Panc1 (cell line): ENCODE results near the gene PTX4.

ENCODE experiments used
- SIN3A ChIP-seq: IDR thresholded peaks from 2 replicates; pipeline ENCODE4 v1.6.1; 2012; ENCODE audit warnings: low read depth, mild to moderate bottlenecking, low read length, moderate library complexity, borderline replicate concordance; ENCODE audit not compliant: insufficient read depth
- TF ChIP-seq, protein P1 (sequence below): fragments of 450-650 bp; IDR thresholded peaks from 2 replicates; pipeline ENCODE4 v1.5.1; 2017; ENCODE audit warnings: mild to moderate bottlenecking

DNA sequence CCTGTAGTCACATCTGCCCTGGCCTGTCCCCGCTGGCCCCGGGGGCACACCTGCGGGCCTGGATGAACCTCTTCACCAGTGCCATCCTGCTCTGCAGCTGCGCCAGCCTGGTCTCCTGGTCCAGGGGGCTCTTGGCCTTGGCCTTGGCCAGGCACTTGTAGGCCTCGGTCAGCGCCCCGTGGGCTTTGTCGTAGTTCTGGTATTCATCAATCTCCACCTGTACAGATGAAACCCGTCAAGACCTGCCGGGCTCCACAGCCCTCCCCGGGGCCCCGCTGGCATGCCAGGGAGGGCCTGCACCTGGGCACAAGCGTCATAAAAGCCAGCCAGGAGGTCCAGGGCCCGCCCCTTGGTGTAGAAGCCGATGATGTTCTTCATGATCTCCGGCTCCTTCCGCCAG is 31.1 kb upstream of the PTX4 start:
- TF ChIP-seq, protein P1, sequence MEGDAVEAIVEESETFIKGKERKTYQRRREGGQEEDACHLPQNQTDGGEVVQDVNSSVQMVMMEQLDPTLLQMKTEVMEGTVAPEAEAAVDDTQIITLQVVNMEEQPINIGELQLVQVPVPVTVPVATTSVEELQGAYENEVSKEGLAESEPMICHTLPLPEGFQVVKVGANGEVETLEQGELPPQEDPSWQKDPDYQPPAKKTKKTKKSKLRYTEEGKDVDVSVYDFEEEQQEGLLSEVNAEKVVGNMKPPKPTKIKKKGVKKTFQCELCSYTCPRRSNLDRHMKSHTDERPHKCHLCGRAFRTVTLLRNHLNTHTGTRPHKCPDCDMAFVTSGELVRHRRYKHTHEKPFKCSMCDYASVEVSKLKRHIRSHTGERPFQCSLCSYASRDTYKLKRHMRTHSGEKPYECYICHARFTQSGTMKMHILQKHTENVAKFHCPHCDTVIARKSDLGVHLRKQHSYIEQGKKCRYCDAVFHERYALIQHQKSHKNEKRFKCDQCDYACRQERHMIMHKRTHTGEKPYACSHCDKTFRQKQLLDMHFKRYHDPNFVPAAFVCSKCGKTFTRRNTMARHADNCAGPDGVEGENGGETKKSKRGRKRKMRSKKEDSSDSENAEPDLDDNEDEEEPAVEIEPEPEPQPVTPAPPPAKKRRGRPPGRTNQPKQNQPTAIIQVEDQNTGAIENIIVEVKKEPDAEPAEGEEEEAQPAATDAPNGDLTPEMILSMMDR, result no peak
- TF ChIP-seq SIN3A, result no peak
